Measurements from ENCODE around the gene IL3RA. TPM values are rescaled to one million over a fixed set of nuclear protein-coding genes. Genes with fewer than 3 reads are reported as not detected.

Gene IL3RA
- total RNA-seq, 4 donors from 2014 or later: 5.0 to 19.1 (median 11.4) TPM

DNA sequence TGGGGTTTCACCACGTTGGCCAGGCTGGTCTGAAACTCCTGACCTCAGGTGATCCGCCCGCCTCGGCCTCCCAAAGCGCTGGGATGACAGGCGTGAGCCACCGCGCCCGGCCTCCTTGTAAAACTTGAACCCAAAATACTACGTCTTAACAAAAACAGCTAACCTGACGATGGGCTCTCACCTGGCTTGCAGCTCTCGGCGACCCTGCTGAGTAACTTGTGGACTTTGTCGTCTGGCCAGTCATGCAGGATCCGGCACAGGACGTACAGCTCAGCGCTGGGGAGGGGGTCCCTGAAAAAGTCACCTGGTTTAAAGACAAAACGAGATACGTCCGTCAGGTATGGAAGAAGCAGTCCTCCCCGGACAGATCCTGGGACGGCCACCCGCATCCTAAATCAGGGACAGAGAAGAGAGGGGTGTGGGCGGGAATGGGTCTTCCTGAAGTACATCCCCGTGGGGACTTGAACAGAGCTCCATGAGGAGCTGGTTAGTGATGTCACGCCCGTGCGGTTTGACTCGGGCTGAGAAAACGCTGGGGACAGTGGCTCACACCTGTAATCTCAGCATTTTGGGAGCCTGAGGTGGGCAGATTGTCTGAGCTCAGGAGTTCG is 76.1 kb downstream of the IL3RA start:
- 85% methylated on average over 29 of the region's 31 CpGs for WGBS
- H3K27ac ChIP-seq (replicated peaks in 1 of 4): no peak overlapping the region
- no peaks in the 10 kb centered on the region for H3K27me3 ChIP-seq
- no peaks in the 10 kb centered on the region for H3K9me3 ChIP-seq
- H3K4me3 ChIP-seq: no peak overlapping the region
- H3K4me1 ChIP-seq: no peaks in the 10 kb centered on the region
- DNase-seq (ENCODE audit: extremely low spot score): no peak
- intact Hi-C loops (cut with DNase I): no loop called here
- H3K36me3 ChIP-seq: peaks cover 18 to 55% (median 51%) of the 10 kb centered on the region in 4 donors
- TF ChIP-seq POLR2AphosphoS5 (IDR thresholded peaks at IDR 0.05): no peak
- no peak for TF ChIP-seq POLR2A (IDR thresholded peaks at IDR 0.05; ENCODE audit: low read depth)

DNA sequence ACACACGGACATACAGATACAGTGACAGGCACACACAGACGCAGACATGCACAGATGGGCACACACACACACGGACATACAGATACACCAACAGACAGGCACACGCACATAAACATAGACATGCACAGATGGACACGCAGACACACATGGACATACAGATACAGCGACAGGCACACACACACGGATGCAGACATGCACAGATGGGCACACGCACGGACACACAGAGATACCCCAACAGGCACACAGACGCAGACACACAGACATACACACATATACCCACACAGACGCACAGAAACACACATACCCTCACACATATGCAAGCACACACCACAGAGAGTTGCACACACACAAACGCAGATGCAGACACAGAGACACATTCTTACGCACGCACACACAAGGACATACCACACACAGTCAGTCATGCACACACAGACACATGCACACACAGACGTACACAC is 79.8 kb downstream of the IL3RA start:
- no peak for DNase-seq (ENCODE audit: extremely low spot score)
- 63% methylated on average over 8 of the region's 15 CpGs for WGBS
- Histone ChIP-seq H3K27ac (replicated peaks in 1 of 4) (no peak overlapping the region), H3K36me3 (peaks cover 24 to 75% (median 71%) of the 10 kb centered on the region in 4 donors), H3K27me3 (no peaks in the 10 kb centered on the region), H3K4me1 (no peaks in the 10 kb centered on the region), H3K9me3 (peaks cover 0 to 9% (median 7%) of the 10 kb centered on the region in 4 donors), H3K4me3 (no peak overlapping the region)
- TF ChIP-seq EP300 (IDR thresholded peaks at IDR 0.05) (no peak), POLR2AphosphoS5 (IDR thresholded peaks at IDR 0.05) (no peak), POLR2A (IDR thresholded peaks at IDR 0.05; ENCODE audit: low read depth) (no peak)
- TF ChIP-seq, protein P1, sequence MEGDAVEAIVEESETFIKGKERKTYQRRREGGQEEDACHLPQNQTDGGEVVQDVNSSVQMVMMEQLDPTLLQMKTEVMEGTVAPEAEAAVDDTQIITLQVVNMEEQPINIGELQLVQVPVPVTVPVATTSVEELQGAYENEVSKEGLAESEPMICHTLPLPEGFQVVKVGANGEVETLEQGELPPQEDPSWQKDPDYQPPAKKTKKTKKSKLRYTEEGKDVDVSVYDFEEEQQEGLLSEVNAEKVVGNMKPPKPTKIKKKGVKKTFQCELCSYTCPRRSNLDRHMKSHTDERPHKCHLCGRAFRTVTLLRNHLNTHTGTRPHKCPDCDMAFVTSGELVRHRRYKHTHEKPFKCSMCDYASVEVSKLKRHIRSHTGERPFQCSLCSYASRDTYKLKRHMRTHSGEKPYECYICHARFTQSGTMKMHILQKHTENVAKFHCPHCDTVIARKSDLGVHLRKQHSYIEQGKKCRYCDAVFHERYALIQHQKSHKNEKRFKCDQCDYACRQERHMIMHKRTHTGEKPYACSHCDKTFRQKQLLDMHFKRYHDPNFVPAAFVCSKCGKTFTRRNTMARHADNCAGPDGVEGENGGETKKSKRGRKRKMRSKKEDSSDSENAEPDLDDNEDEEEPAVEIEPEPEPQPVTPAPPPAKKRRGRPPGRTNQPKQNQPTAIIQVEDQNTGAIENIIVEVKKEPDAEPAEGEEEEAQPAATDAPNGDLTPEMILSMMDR (IDR thresholded peaks at IDR 0.05): no peak
- intact Hi-C loops (cut with DNase I): no loop called here

DNA sequence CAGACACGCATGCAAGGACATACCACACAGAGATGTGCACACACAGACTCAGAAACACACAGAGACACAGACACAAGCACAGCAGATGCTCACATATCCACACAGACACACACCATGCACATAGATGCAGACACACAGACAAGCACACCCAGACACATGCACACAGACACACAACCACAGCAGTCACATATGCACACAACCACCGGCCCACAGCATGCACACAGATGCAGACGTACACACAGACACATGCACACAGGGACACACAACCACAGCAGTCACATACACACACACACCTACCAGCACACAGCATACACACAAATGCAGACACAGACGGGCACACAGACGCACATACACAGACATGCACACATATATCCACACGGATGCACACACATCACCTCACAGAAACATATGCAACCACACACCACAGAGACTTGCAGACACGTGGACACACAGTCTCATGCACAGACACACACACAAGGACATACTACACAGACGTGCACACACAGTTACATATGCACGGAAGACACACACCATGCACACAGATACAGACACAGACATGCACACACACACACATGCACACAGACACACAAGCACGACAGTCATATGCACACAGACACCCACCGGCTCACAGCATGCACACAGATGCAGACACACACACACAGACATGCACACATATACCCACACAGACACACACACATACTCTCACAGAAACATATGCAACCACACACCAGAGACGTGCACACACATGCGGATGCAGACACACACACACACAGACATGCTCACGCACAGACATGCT is 80.6 kb downstream of the IL3RA start:
- no peaks in the 10 kb centered on the region for H3K4me1 ChIP-seq
- peaks cover 25 to 75% (median 71%) of the 10 kb centered on the region in 4 donors for H3K36me3 ChIP-seq
- no peak for TF ChIP-seq EP300 (IDR thresholded peaks at IDR 0.05)
- TF ChIP-seq, protein P1 (IDR thresholded peaks at IDR 0.05): no peak
- no peak for TF ChIP-seq POLR2A (IDR thresholded peaks at IDR 0.05; ENCODE audit: low read depth)
- peak in 1 of 2 donors; percentile 7 for TF ChIP-seq POLR2AphosphoS5 (IDR thresholded peaks at IDR 0.05)
- no peak overlapping the region for H3K27ac ChIP-seq (replicated peaks in 1 of 4)
- H3K27me3 ChIP-seq: no peaks in the 10 kb centered on the region
- 70% methylated on average over 12 of the region's 14 CpGs for WGBS
- H3K4me3 ChIP-seq: no peak overlapping the region
- intact Hi-C loops (cut with DNase I): no loop called here
- no peak for DNase-seq (ENCODE audit: extremely low spot score)
- peaks cover 0 to 15% (median 7%) of the 10 kb centered on the region in 4 donors for H3K9me3 ChIP-seq

DNA sequence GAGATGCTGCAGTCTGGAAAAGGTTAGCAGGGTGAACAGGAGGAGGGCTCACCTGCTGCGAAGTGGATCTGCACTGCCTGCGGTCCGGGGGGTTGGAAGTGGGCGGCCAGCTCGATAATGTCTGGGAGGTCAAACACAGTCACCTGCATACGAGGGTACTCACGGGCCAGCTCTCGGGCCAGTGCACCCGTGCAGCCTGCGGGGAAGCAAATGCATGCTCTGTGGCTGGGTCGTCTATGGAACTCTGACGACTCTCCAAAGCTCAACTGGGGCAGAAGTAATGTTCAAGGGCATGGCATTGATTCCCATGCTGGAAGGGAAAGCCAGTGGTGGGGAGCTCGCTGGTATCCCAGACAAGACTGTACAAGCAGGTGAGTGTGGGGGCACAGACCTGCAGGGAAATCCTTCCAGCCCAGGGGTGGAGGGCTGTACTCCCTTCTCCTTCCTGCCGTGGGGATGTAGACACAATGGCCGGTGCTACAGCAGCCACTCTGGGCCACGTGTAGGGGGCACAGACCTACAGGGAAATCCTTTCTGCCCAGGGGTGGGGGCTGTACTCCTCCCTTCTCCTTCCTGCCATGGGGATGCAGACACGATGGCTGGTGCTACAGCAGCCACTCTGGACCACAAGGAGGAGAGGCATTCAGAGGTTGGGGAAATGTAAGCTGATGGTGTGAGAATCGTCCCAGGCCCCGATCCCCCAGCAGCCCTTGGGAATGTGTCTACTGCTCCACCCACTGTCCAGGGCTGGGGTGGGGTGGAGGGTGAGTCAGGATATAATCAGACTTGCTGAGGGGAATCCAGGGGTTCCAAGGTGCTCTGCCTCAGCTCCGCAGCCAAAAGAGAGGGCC is 81.6 kb downstream of the IL3RA start:
- H3K9me3 ChIP-seq: peaks cover 0 to 24% (median 11%) of the 10 kb centered on the region in 4 donors
- no peak overlapping the region for H3K27ac ChIP-seq (replicated peaks in 1 of 4)
- intact Hi-C loops (cut with DNase I): no loop called here
- TF ChIP-seq, protein P1 (IDR thresholded peaks at IDR 0.05): no peak
- TF ChIP-seq POLR2AphosphoS5 (IDR thresholded peaks at IDR 0.05) (no peak), POLR2A (IDR thresholded peaks at IDR 0.05; ENCODE audit: low read depth) (no peak), EP300 (IDR thresholded peaks at IDR 0.05) (no peak)
- no peaks in the 10 kb centered on the region for H3K27me3 ChIP-seq
- WGBS: 98% methylated on average over 19 of the region's 20 CpGs
- H3K36me3 ChIP-seq: peaks cover 27 to 75% (median 72%) of the 10 kb centered on the region in 4 donors
- DNase-seq (ENCODE audit: extremely low spot score): no peak
- no peaks in the 10 kb centered on the region for H3K4me1 ChIP-seq
- H3K4me3 ChIP-seq: no peak overlapping the region
